HG03571 (cell line): ENCODE measurements around the gene CDH4.

Source experiments
- ATAC-seq: cut with Tn5 transposase; IDR thresholded peaks from one replicate; pipeline ENCODE4 v1.9.1; 2021; ENCODE audit not compliant: unreplicated experiment

Gene CDH4

GRCh38 chr20:61514018-61514365 lies 261.9 kb downstream of the CDH4 start:
- no peak for ATAC-seq

- ATAC-seq, result no peak
These were observed 262.3 kb downstream of the CDH4 start for GRCh38 chr20:61514396-61514795.

GRCh38 chr20:61514805-61515505 lies 262.9 kb downstream of the CDH4 start:
- ATAC-seq, result no peak

- ATAC-seq, result no peak
These were observed 263.9 kb downstream of the CDH4 start for GRCh38 chr20:61515922-61516321.

GRCh38 chr20:61516346-61517208 lies 264.5 kb downstream of the CDH4 start:
- no peak for ATAC-seq

GRCh38 chr20:61517419-61517818 lies 265.4 kb downstream of the CDH4 start:
- no peak for ATAC-seq

- ATAC-seq, result no peak
These were observed 266.4 kb downstream of the CDH4 start for GRCh38 chr20:61518424-61518951.

- no peak for ATAC-seq
These were observed 267.4 kb downstream of the CDH4 start for GRCh38 chr20:61519488-61519887.

GRCh38 chr20:61520076-61520892 lies 268.2 kb downstream of the CDH4 start:
- no peak for ATAC-seq

GRCh38 chr20:61520893-61521460 lies 268.9 kb downstream of the CDH4 start:
- ATAC-seq, result no peak

- ATAC-seq, result no peak
These were observed 269.8 kb downstream of the CDH4 start for GRCh38 chr20:61521687-61522420.

- no peak for ATAC-seq
These were observed 270.5 kb downstream of the CDH4 start for GRCh38 chr20:61522498-61523090.

GRCh38 chr20:61523145-61523544 lies 271.1 kb downstream of the CDH4 start:
- ATAC-seq, result no peak

GRCh38 chr20:61524951-61525666 lies 273.0 kb downstream of the CDH4 start:
- no peak for ATAC-seq

- ATAC-seq, result no peak
These were observed 273.8 kb downstream of the CDH4 start for GRCh38 chr20:61525781-61526431.

- ATAC-seq, result no peak
These were observed 274.8 kb downstream of the CDH4 start for GRCh38 chr20:61526907-61527306.

- no peak for ATAC-seq
These were observed 275.6 kb downstream of the CDH4 start for GRCh38 chr20:61527626-61528025.

- ATAC-seq, result no peak
These were observed 276.5 kb downstream of the CDH4 start for GRCh38 chr20:61528591-61528990.

GRCh38 chr20:61529354-61529753 lies 277.3 kb downstream of the CDH4 start:
- no peak for ATAC-seq
